ENCODE data around the gene PRTN3.
"Not testable (repeated sequence)": the region's sequence is repeated elsewhere in the genome, so short reads cannot be mapped to it uniquely, and the experiment has no call there.

The PRTN3 gene

GRCh38 chr19:814152-815078, 26.4 kb upstream of the PRTN3 start:
- TF ChIP-seq CTCF (IDR thresholded peaks at IDR 0.05; ENCODE audit: low read depth, low read length), result no peak
- H3K4me3 ChIP-seq (replicated peaks in 1 of 2; ENCODE audit: low read depth in 2 of 2, low read length in 2 of 2), result no peak overlapping the region
- no peak for DNase-seq (ENCODE audit: low read depth in 2 of 2)

- no peak overlapping the region for H3K4me3 ChIP-seq (replicated peaks in 1 of 2; ENCODE audit: low read depth in 2 of 2, low read length in 2 of 2)
- no peak for DNase-seq (ENCODE audit: low read depth in 2 of 2)
- no peak for TF ChIP-seq CTCF (IDR thresholded peaks at IDR 0.05; ENCODE audit: low read depth, low read length)
Observed at GRCh38 chr19:815079-815774, 25.6 kb upstream of the PRTN3 start.

- no peak for TF ChIP-seq CTCF (IDR thresholded peaks at IDR 0.05; ENCODE audit: low read depth, low read length)
- no peak overlapping the region for H3K4me3 ChIP-seq (replicated peaks in 1 of 2; ENCODE audit: low read depth in 2 of 2, low read length in 2 of 2)
- DNase-seq (ENCODE audit: low read depth in 2 of 2), result no peak
Observed at GRCh38 chr19:815775-816499, 24.9 kb upstream of the PRTN3 start.

GRCh38 chr19:816500-816857, 24.3 kb upstream of the PRTN3 start:
- no peak overlapping the region for H3K4me3 ChIP-seq (replicated peaks in 1 of 2; ENCODE audit: low read depth in 2 of 2, low read length in 2 of 2)
- TF ChIP-seq CTCF (IDR thresholded peaks at IDR 0.05; ENCODE audit: low read depth, low read length), result no peak
- DNase-seq (ENCODE audit: low read depth in 2 of 2), result no peak

GRCh38 chr19:820212-820611, 20.6 kb upstream of the PRTN3 start:
- not testable (repeated sequence) for H3K4me3 ChIP-seq (replicated peaks in 1 of 2; ENCODE audit: low read depth in 2 of 2, low read length in 2 of 2); DNase-seq (ENCODE audit: low read depth in 2 of 2)

GRCh38 chr19:821231-821824, 19.5 kb upstream of the PRTN3 start:
- TF ChIP-seq CTCF (IDR thresholded peaks at IDR 0.05; ENCODE audit: low read depth, low read length), result no peak
- peak overlapping the region; percentile 26 to 27 for H3K4me3 ChIP-seq (replicated peaks in 1 of 2; ENCODE audit: low read depth in 2 of 2, low read length in 2 of 2)
- DNase-seq (ENCODE audit: low read depth in 2 of 2), result no peak

Measured in cardiac fibroblast (primary cell).